Right forelimb (tissue), 1 donor: ENCODE measurements around the gene COPS7B.

Source experiments
- DNase-seq: peaks from one replicate; pipeline ENCODE4 v3.0.0-alpha.2; 2018

Gene COPS7B

GRCh38 chr2:231785822-231786176 is 446 bp upstream of the COPS7B start:
- DNase-seq: no peak

GRCh38 chr2:231786917-231787292 is 660 bp downstream of the COPS7B start:
- no peak for DNase-seq

GRCh38 chr2:231791107-231791506 is 4.9 kb downstream of the COPS7B start:
- no peak for DNase-seq

- DNase-seq: no peak
Measured at GRCh38 chr2:231794383-231794782, 8.1 kb downstream of the COPS7B start.

- DNase-seq: no peak
Measured at GRCh38 chr2:231795525-231796327, 9.5 kb downstream of the COPS7B start.

GRCh38 chr2:231800493-231801091 is 14.3 kb downstream of the COPS7B start:
- no peak for DNase-seq

GRCh38 chr2:231803501-231804138 is 17.4 kb downstream of the COPS7B start:
- DNase-seq: no peak

- no peak for DNase-seq
Measured at GRCh38 chr2:231807020-231807419, 20.8 kb downstream of the COPS7B start.

GRCh38 chr2:231810905-231811304 is 24.7 kb downstream of the COPS7B start:
- no peak for DNase-seq

- no peak for DNase-seq
Measured at GRCh38 chr2:231816327-231817026, 30.2 kb downstream of the COPS7B start.

- DNase-seq: no peak
Measured at GRCh38 chr2:231819447-231820042, 33.3 kb downstream of the COPS7B start.

- no peak for DNase-seq
Measured at GRCh38 chr2:231820786-231821303, 34.6 kb downstream of the COPS7B start.

- DNase-seq: no peak
Measured at GRCh38 chr2:231821908-231822307, 35.7 kb downstream of the COPS7B start.

- DNase-seq: no peak
Measured at GRCh38 chr2:231853105-231853504, 66.9 kb downstream of the COPS7B start.

- no peak for DNase-seq
Measured at GRCh38 chr2:231854616-231855125, 68.4 kb downstream of the COPS7B start.

- DNase-seq: no peak
Measured at GRCh38 chr2:231856959-231857358, 70.7 kb downstream of the COPS7B start.
